GM10847 (cell line): ENCODE results near the gene LRRIQ1.

Experiments used
- POLR2A ChIP-seq: IDR thresholded peaks from 2 replicates; pipeline ENCODE4 v1.6.1; 2011; ENCODE audit not compliant: insufficient read length; ENCODE audit errors: extremely low read depth

LRRIQ1 gene

GRCh38 chr12:85280984-85281630 lies 245.0 kb downstream of the LRRIQ1 start:
- no peak for TF ChIP-seq POLR2A

GRCh38 chr12:85281636-85282312 lies 245.6 kb downstream of the LRRIQ1 start:
- no peak for TF ChIP-seq POLR2A

GRCh38 chr12:85283560-85283959 lies 247.4 kb downstream of the LRRIQ1 start:
- TF ChIP-seq POLR2A = no peak
